IgD-negative memory B cell (primary cell): ENCODE measurements around the gene STAT5B. TPM values are rescaled to one million over a fixed set of nuclear protein-coding genes. Genes with fewer than 3 reads are reported as not detected.

Experiments
- H3K27ac Mint-ChIP-seq, 3 donors: one replicate each; pipeline ENCODE4 v1.8.0; 2020 to 2022; ENCODE audit warnings: mild to moderate bottlenecking in 3 of 3, mixed read lengths in 3 of 3, moderate library complexity in 1 of 3
- H3K27me3 Mint-ChIP-seq: one replicate; pipeline ENCODE4 v1.8.0; 2021; ENCODE audit warnings: mixed read lengths
- H3K36me3 Mint-ChIP-seq: one replicate; pipeline ENCODE4 v1.8.0; 2020; ENCODE audit warnings: mild to moderate bottlenecking, mixed read lengths
- H3K4me1 Mint-ChIP-seq, 3 donors: one replicate each; pipeline ENCODE4 v1.8.0; 2020 to 2022; ENCODE audit warnings: mixed read lengths in 3 of 3, mild to moderate bottlenecking in 1 of 3
- H3K4me3 Mint-ChIP-seq, 4 donors: one replicate each; pipeline ENCODE4 v1.8.0; 2020 to 2022; ENCODE audit warnings: mild to moderate bottlenecking in 4 of 4, mixed read lengths in 4 of 4, moderate library complexity in 3 of 4
- H3K9me3 Mint-ChIP-seq, 3 donors: one replicate each; pipeline ENCODE4 v1.8.0; 2020 to 2021; ENCODE audit warnings: mixed read lengths in 3 of 3, mild to moderate bottlenecking in 1 of 3
- polyA plus RNA-seq: library from polyadenylated mRNA; unstranded; fragments of 300-500 nt; fragmentation: Illumina TruSeq; gene quantifications from one replicate; pipeline ENCODE4 v1.2.3, GENCODE V29; 2021

STAT5B gene
- polyA plus RNA-seq, 1 donor from 2014 or later: 60.4 TPM

- no peak overlapping the region for H3K27ac Mint-ChIP-seq
Measured at GRCh38 chr17:42284024-42284369, 7.8 kb upstream of the STAT5B start.

GRCh38 chr17:42283241-42284023 lies 7.2 kb upstream of the STAT5B start:
- Mint-ChIP-seq H3K4me1 (peaks cover 16 to 18% (median 16%) of the 10 kb centered on the region in 3 donors), H3K27me3 (no peaks in the 10 kb centered on the region), H3K27ac (no peak overlapping the region), H3K9me3 (no peaks in the 10 kb centered on the region), H3K4me3 (peak overlapping the region in 1 of 4 donors; percentile 59), H3K36me3 (peaks cover 2% of the 10 kb centered on the region)

More at GRCh38 chr17:42284024-42284369, 7.8 kb upstream of the STAT5B start:
- Mint-ChIP-seq H3K36me3 (peaks cover 2% of the 10 kb centered on the region), H3K27me3 (no peaks in the 10 kb centered on the region), H3K9me3 (no peaks in the 10 kb centered on the region), H3K4me3 (no peak overlapping the region), H3K4me1 (peaks cover 16 to 18% (median 17%) of the 10 kb centered on the region in 3 donors)

GRCh38 chr17:42282478-42283080 lies 6.4 kb upstream of the STAT5B start:
- Mint-ChIP-seq H3K27ac (peak overlapping the region in 1 of 3 donors; percentile 11), H3K36me3 (peaks cover 2% of the 10 kb centered on the region), H3K4me3 (peak overlapping the region in 1 of 4 donors; percentile 59), H3K4me1 (peaks cover 15 to 18% (median 15%) of the 10 kb centered on the region in 3 donors), H3K9me3 (no peaks in the 10 kb centered on the region), H3K27me3 (no peaks in the 10 kb centered on the region)

- H3K4me3 Mint-ChIP-seq: peak overlapping the region in 1 of 4 donors; percentile 55
- H3K4me1 Mint-ChIP-seq: peaks cover 6 to 16% (median 11%) of the 10 kb centered on the region in 3 donors
- no peaks in the 10 kb centered on the region for H3K9me3 Mint-ChIP-seq
- peaks cover 2% of the 10 kb centered on the region for H3K36me3 Mint-ChIP-seq
- peak overlapping the region in 1 of 3 donors; percentile 43 for H3K27ac Mint-ChIP-seq
- no peaks in the 10 kb centered on the region for H3K27me3 Mint-ChIP-seq
Measured at GRCh38 chr17:42281571-42282096, 5.4 kb upstream of the STAT5B start.

GRCh38 chr17:42279776-42280630 lies 3.8 kb upstream of the STAT5B start:
- peak overlapping the region in 2 of 4 donors; percentile 57 to 58 for H3K4me3 Mint-ChIP-seq
- H3K36me3 Mint-ChIP-seq: peaks cover 2% of the 10 kb centered on the region

GRCh38 chr17:42277342-42277712 lies 1.1 kb upstream of the STAT5B start:
- Mint-ChIP-seq H3K4me1 (peaks cover 32 to 35% (median 33%) of the 10 kb centered on the region in 3 donors), H3K36me3 (peaks cover 3% of the 10 kb centered on the region), H3K4me3 (peak overlapping the region; percentile 79 to 91 (median 88)), H3K27me3 (peaks cover 2% of the 10 kb centered on the region), H3K9me3 (no peaks in the 10 kb centered on the region), H3K27ac (peak overlapping the region; percentile 72 to 90 (median 83))

More at GRCh38 chr17:42279776-42280630, 3.8 kb upstream of the STAT5B start:
- Mint-ChIP-seq H3K27me3 (peaks cover 2% of the 10 kb centered on the region), H3K4me1 (peaks cover 11 to 13% (median 12%) of the 10 kb centered on the region in 3 donors), H3K9me3 (no peaks in the 10 kb centered on the region), H3K27ac (peak overlapping the region in 1 of 3 donors; percentile 63)

- Mint-ChIP-seq H3K4me1 (peaks cover 34 to 41% (median 39%) of the 10 kb centered on the region in 3 donors), H3K9me3 (no peaks in the 10 kb centered on the region), H3K27me3 (peaks cover 2% of the 10 kb centered on the region), H3K4me3 (peak overlapping the region; percentile 79 to 91 (median 88)), H3K27ac (peak overlapping the region; percentile 72 to 90 (median 83)), H3K36me3 (peaks cover 3% of the 10 kb centered on the region)
Measured at GRCh38 chr17:42276609-42277341, 584 bp upstream of the STAT5B start.

GRCh38 chr17:42275527-42276358 lies 448 bp downstream of the STAT5B start:
- H3K4me3 Mint-ChIP-seq: peak overlapping the region; percentile 93 to 99 (median 96)
- H3K4me1 Mint-ChIP-seq: peaks cover 43 to 51% (median 49%) of the 10 kb centered on the region in 3 donors
- peaks cover 2% of the 10 kb centered on the region for H3K27me3 Mint-ChIP-seq
- peaks cover 3% of the 10 kb centered on the region for H3K36me3 Mint-ChIP-seq
- no peaks in the 10 kb centered on the region for H3K9me3 Mint-ChIP-seq
- H3K27ac Mint-ChIP-seq: peak overlapping the region; percentile 79 to 96 (median 88)

GRCh38 chr17:42274812-42275526 lies 1.2 kb downstream of the STAT5B start:
- no peaks in the 10 kb centered on the region for H3K9me3 Mint-ChIP-seq
- peaks cover 3% of the 10 kb centered on the region for H3K36me3 Mint-ChIP-seq
- H3K27ac Mint-ChIP-seq: peak overlapping the region; percentile 88 to 96 (median 92)
- H3K4me1 Mint-ChIP-seq: peaks cover 47 to 56% (median 56%) of the 10 kb centered on the region in 3 donors
- H3K4me3 Mint-ChIP-seq: peak overlapping the region; percentile 93 to 99 (median 96)
- H3K27me3 Mint-ChIP-seq: peaks cover 2% of the 10 kb centered on the region

- no peaks in the 10 kb centered on the region for H3K9me3 Mint-ChIP-seq
Measured at GRCh38 chr17:42274253-42274542, 2.0 kb downstream of the STAT5B start.

GRCh38 chr17:42273474-42274252 lies 2.5 kb downstream of the STAT5B start:
- Mint-ChIP-seq H3K36me3 (peaks cover 3% of the 10 kb centered on the region), H3K9me3 (no peaks in the 10 kb centered on the region), H3K27me3 (peaks cover 2% of the 10 kb centered on the region), H3K4me3 (peak overlapping the region; percentile 93 to 99 (median 96)), H3K27ac (peak overlapping the region; percentile 24 to 92 (median 86)), H3K4me1 (peaks cover 49 to 56% (median 56%) of the 10 kb centered on the region in 3 donors)

More at GRCh38 chr17:42274253-42274542, 2.0 kb downstream of the STAT5B start:
- H3K36me3 Mint-ChIP-seq: peaks cover 3% of the 10 kb centered on the region
- peaks cover 49 to 56% (median 56%) of the 10 kb centered on the region in 3 donors for H3K4me1 Mint-ChIP-seq
- peak overlapping the region; percentile 60 to 96 (median 92) for H3K27ac Mint-ChIP-seq
- peak overlapping the region; percentile 93 to 99 (median 96) for H3K4me3 Mint-ChIP-seq
- peaks cover 2% of the 10 kb centered on the region for H3K27me3 Mint-ChIP-seq

GRCh38 chr17:42272162-42272907 lies 3.9 kb downstream of the STAT5B start:
- H3K4me1 Mint-ChIP-seq: peaks cover 45 to 60% (median 58%) of the 10 kb centered on the region in 3 donors
- no peaks in the 10 kb centered on the region for H3K9me3 Mint-ChIP-seq
- H3K27ac Mint-ChIP-seq: peak overlapping the region; percentile 4 to 89 (median 54)
- H3K27me3 Mint-ChIP-seq: peaks cover 2% of the 10 kb centered on the region
- peak overlapping the region; percentile 61 to 93 (median 80) for H3K4me3 Mint-ChIP-seq
- H3K36me3 Mint-ChIP-seq: peaks cover 3% of the 10 kb centered on the region
